NCI-H748 treated with DMSO at 0.1 percent for 48 hours (cell line): ENCODE results near the gene TES.
A peak's percentile ranks its signal among the peaks of the same experiment; 100 is the strongest.
"Not testable (repeated sequence)": the region's sequence is repeated elsewhere in the genome, so short reads cannot be mapped to it uniquely, and the experiment has no call there.

Experiments
- DNase-seq: peaks from one replicate; lab custom pipeline; 2025; lab: John Stamatoyannopoulos, UW

TES gene

GRCh38 chr7:116244803-116245202 is 34.5 kb downstream of the TES start:
- DNase-seq: not testable (repeated sequence)

GRCh38 chr7:116246357-116246756 is 36.0 kb downstream of the TES start:
- no peak for DNase-seq

- no peak for DNase-seq
Observed at GRCh38 chr7:116249969-116250553, 39.7 kb downstream of the TES start.

- no peak for DNase-seq
Observed at GRCh38 chr7:116251675-116252074, 41.3 kb downstream of the TES start.

- DNase-seq: no peak
Observed at GRCh38 chr7:116252249-116252648, 41.9 kb downstream of the TES start.

GRCh38 chr7:116257156-116257555 is 46.8 kb downstream of the TES start:
- DNase-seq: no peak

GRCh38 chr7:116258734-116259133 is 48.4 kb downstream of the TES start:
- peak; percentile 23 for DNase-seq

- no peak for DNase-seq
Observed at GRCh38 chr7:116259156-116259870, 49.0 kb downstream of the TES start.

- no peak for DNase-seq
Observed at GRCh38 chr7:116259871-116260440, 49.6 kb downstream of the TES start.

GRCh38 chr7:116261904-116262303 is 51.6 kb downstream of the TES start:
- no peak for DNase-seq

GRCh38 chr7:116265881-116266280 is 55.5 kb downstream of the TES start:
- DNase-seq: no peak

- no peak for DNase-seq
Observed at GRCh38 chr7:116269466-116269865, 59.1 kb downstream of the TES start.

GRCh38 chr7:116271161-116271913 is 61.0 kb downstream of the TES start:
- no peak for DNase-seq

GRCh38 chr7:116271963-116272886 is 61.9 kb downstream of the TES start:
- no peak for DNase-seq

GRCh38 chr7:116273283-116273917 is 63.1 kb downstream of the TES start:
- DNase-seq: no peak

GRCh38 chr7:116273918-116274301 is 63.6 kb downstream of the TES start:
- DNase-seq: no peak

GRCh38 chr7:116277070-116277469 is 66.7 kb downstream of the TES start:
- no peak for DNase-seq

GRCh38 chr7:116279217-116279616 is 68.9 kb downstream of the TES start:
- no peak for DNase-seq

GRCh38 chr7:116280803-116281202 is 70.5 kb downstream of the TES start:
- no peak for DNase-seq

GRCh38 chr7:116283595-116284204 is 73.4 kb downstream of the TES start:
- DNase-seq: no peak

- no peak for DNase-seq
Observed at GRCh38 chr7:116284390-116284789, 74.1 kb downstream of the TES start.
